Cardiac fibroblast (primary cell): Measurements from ENCODE around the gene ACSBG1.

Experiments
- DNase-seq, 2 donors: peaks; one replicate each; pipeline versions ENCODE4 v3.0.0 to v3.0.0-alpha.2; 2010; ENCODE audit warnings: low read depth in 2 of 2
- H3K4me3 ChIP-seq, 2 donors: replicated peaks in 1 of 2; 1 replicate in 1 of 2; 2 replicates in 1 of 2; pipeline ENCODE4 v1.5.1; 2011; ENCODE audit warnings: low read depth in 2 of 2, low read length in 2 of 2, mild to moderate bottlenecking in 2 of 2, moderate library complexity in 1 of 2
- TF ChIP-seq, protein P1 (sequence below): IDR thresholded peaks from one replicate; pipeline ENCODE4 v1.5.1; 2011; ENCODE audit warnings: low read depth, mild to moderate bottlenecking, low read length, inconsistent platforms

The ACSBG1 gene

DNA sequence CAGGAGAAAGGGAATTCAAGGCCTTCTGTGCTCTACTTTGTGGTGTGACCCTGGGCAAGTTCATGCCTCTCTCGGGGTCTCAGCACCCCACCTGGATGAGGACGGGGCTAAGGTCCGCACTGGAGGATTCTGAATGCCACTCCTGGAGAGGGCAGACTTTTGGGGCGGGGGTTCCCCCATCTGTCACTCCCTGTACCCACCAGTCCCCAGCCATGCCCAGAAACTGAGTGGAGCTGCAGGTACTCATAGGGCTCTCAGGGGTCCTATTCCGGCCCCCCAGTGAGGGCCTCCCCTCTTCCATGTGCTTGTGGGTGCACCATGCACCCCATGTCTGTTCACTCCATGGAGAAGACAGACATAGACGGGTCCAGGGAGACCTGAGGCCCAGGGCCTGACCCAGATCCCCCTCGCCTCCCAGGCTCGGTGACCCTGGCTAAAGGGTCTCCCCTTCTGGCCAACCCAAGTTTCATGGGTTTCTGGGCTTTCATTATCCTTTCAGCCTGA, 26.0 kb downstream of the ACSBG1 start:
- no peak for DNase-seq
- TF ChIP-seq, protein P1, sequence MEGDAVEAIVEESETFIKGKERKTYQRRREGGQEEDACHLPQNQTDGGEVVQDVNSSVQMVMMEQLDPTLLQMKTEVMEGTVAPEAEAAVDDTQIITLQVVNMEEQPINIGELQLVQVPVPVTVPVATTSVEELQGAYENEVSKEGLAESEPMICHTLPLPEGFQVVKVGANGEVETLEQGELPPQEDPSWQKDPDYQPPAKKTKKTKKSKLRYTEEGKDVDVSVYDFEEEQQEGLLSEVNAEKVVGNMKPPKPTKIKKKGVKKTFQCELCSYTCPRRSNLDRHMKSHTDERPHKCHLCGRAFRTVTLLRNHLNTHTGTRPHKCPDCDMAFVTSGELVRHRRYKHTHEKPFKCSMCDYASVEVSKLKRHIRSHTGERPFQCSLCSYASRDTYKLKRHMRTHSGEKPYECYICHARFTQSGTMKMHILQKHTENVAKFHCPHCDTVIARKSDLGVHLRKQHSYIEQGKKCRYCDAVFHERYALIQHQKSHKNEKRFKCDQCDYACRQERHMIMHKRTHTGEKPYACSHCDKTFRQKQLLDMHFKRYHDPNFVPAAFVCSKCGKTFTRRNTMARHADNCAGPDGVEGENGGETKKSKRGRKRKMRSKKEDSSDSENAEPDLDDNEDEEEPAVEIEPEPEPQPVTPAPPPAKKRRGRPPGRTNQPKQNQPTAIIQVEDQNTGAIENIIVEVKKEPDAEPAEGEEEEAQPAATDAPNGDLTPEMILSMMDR: no peak
- H3K4me3 ChIP-seq: no peak overlapping the region

DNA sequence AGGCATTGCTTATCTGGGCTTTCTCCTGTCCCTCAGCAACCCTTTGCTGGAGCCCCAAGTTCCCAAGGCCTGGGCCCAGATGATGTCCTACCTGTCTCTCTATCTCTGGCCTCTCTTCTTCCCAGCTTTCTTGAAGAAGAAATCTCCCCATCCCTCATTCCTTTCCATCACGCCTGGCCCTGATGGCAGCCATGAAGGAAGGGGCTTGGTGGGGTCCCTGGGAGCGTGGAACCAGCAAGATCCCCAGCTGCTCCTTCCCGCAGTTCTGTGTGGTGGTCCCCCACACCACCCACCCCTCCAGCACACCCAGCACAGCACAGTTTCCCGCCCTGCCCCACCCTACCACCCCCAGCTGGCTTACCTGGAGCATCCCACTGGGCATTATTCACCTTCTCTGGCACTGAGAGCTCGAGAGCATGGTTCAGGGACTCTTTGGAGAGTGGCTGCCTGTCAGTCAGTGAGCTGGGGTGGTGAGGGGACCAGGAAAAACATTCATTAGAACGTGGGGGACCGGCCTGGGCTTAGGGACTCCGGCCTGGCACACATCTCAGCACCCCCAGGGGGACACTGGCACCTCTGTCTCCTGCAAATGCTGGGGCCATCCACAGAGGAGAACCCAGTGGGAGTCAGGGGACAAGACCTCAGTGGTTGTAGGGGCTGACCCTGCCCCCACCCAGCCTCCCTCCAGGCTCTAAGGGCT, 26.6 kb downstream of the ACSBG1 start:
- TF ChIP-seq, protein P1: no peak
- no peak overlapping the region for H3K4me3 ChIP-seq
- DNase-seq: no peak

DNA sequence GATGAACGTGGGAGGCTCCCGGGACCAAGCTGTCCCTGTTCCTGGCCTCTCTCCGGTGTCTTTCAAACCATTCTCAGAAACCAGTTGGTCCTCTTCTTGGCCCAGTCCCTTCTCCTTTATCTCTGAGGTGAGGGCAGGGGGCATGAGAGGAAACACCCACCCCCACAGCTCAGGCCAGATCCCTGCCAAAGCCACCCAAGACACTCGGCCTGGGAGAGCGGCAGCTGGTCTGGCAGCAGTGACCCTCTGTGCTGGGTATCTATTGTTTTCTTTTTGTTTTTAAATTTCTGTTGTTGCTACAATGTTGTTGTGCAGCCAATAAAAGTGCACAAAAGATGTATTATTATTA, 27.3 kb downstream of the ACSBG1 start:
- TF ChIP-seq, protein P1: no peak
- no peak for DNase-seq
- no peak overlapping the region for H3K4me3 ChIP-seq

DNA sequence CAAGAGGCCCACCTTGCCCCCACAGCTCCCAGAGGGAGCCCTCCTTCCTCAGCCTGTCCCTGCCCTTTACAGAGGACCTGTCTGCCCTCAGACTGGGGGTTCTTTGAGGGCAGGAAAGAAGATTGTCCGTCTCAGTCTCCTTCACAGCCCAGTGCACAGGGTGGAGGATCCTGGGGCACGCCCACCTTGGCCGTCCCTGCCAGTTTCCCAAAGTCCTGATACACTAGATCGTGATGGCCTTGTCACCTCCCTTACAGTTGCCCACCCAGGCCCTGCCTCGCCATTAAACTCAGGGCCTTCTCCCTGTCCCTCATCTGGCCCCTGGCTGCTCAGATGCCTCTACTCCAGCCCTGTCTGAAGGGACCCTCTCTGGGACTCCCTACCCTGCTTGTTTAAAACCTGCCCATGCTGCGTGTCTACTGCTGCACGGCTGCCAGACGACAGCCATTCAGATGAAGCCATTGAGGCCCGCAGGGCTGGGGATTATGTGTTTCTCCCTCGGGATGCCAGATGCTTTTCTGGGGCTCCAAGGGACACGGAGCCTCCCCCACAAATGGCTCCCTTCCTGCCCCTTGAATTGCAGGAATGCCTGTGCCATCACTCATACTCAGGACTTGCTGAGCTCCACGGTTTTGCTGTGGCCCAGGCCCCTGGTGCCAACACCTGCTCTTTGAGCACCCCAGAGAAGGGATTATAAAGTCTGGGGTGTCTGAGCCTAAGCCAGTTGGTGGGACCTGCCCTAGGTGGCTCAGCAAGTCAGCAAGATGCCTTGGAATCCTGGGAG, 27.8 kb downstream of the ACSBG1 start:
- TF ChIP-seq, protein P1: no peak
- H3K4me3 ChIP-seq: no peak overlapping the region
- DNase-seq: peak in 1 of 2 donors; percentile 40

DNA sequence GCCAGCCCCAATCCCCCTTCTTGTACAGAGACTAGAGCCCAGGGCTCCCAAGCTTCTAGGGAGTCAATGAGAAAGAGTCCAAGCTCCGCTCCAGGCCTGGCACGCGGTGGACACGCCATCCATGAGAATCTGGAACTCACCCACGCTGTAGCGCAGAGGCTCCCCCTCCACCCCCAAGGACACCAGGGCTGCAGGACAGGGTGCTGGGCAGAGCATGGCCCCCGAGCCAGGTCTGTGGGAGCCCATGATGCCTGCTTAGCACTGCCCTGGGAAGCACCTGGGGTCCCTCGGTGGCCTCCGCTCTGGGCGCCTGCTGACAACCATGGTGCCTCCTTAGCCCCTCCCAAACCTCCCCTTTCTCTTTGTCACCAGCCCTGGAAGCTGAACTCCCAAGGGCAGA, 28.5 kb downstream of the ACSBG1 start:
- TF ChIP-seq, protein P1: no peak

DNA sequence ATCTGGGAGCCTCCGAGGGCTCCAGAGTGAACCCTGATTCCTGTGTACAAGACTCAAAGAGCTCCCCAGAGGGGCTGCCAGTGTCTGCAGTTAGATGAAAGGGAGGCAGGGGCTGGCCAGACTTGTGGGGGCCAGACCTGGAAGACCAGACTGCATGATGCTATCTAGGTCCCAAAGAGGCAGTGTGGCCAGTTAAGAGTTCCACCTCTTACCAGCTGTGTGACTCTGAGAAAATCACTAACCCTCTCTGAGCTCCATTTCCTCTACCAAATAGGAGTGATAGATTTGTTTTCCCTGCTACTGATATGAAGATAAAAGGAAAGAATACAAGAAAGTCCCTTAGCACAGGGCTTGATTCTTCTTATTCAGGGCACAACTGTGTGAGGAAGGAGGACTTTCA, 29.0 kb downstream of the ACSBG1 start:
- TF ChIP-seq, protein P1: no peak
- no peak overlapping the region for H3K4me3 ChIP-seq
- DNase-seq: no peak

More for the DNA sequence above, 28.5 kb downstream of the ACSBG1 start:
- DNase-seq: no peak
- no peak overlapping the region for H3K4me3 ChIP-seq
